Ectodermal cell (in vitro differentiated cells): ENCODE results near the gene TCIRG1.
A peak's percentile ranks its signal among the peaks of the same experiment; 100 is the strongest.

Experiments used
- H3K27ac ChIP-seq: 2 replicates; pipeline ENCODE4 v1.7.0; 2013; ENCODE audit warnings: mild to moderate bottlenecking, low read depth, low read length; ENCODE audit not compliant: insufficient read depth, poor library complexity, severe bottlenecking
- H3K27me3 ChIP-seq: 2 replicates; pipeline ENCODE4 v1.7.0; 2013; ENCODE audit warnings: mild to moderate bottlenecking, low read length; ENCODE audit not compliant: insufficient read depth, control insufficient read depth, poor library complexity, severe bottlenecking
- H3K36me3 ChIP-seq: one replicate; pipeline ENCODE4 v1.7.0; 2013; ENCODE audit warnings: low read length; ENCODE audit not compliant: control insufficient read depth, insufficient read depth
- H3K4me1 ChIP-seq: one replicate; pipeline ENCODE4 v1.7.0; 2013; ENCODE audit warnings: low read length; ENCODE audit not compliant: control insufficient read depth, insufficient read depth
- H3K4me3 ChIP-seq: 2 replicates; pipeline ENCODE4 v1.7.0; 2013; ENCODE audit warnings: low read depth, low read length, control low read depth; ENCODE audit not compliant: insufficient read depth
- H3K9me3 ChIP-seq: 2 replicates; pipeline ENCODE4 v1.7.0; 2013; ENCODE audit warnings: mild to moderate bottlenecking, low read length, moderate library complexity; ENCODE audit not compliant: control insufficient read depth
- WGBS, 2 experiments: methylation state at CpG; one replicate each; pipeline ENCODE4 v1.1.7; 2013; ENCODE audit warnings: missing lambda C conversion rate in 2 of 2; 5-methylcytosine and 5-hydroxymethylcytosine counted together

The TCIRG1 gene

DNA sequence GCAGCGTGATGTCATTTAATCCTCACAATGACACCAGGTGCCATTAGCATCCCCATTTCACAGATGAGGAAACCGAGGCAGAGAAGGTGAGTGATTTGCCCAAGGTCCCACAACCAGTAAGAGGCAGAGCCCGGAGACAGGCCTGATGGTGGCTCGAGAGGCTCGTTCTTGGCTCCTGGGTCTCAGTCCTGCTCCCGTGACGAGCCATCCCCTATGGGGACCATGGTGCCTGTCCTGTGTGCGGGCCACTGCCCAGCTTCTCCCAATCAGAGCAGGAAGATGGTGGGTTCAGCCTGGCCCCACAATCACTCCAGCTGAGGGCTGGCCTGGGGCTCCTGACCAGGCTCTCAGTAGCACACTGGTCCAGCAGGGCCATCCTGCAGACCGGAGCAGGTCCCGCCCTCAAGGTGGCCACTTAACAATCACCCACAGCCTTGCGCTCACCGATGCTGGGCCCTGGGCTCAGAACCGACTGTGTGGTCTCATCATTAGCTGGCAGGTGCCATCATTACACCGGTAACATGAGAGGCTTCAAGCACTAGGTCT is 25.1 kb upstream of the TCIRG1 start:
- H3K36me3 ChIP-seq = no peaks in the 10 kb centered on the region
- 93 to 94% methylated on average over 14 of the region's 14 CpGs for WGBS, 2 experiments
- peaks cover 25% of the 10 kb centered on the region for H3K4me1 ChIP-seq
- H3K4me3 ChIP-seq = no peak overlapping the region
- peak overlapping the region; percentile 57 for H3K27ac ChIP-seq
- no peaks in the 10 kb centered on the region for H3K27me3 ChIP-seq
- no peaks in the 10 kb centered on the region for H3K9me3 ChIP-seq

DNA sequence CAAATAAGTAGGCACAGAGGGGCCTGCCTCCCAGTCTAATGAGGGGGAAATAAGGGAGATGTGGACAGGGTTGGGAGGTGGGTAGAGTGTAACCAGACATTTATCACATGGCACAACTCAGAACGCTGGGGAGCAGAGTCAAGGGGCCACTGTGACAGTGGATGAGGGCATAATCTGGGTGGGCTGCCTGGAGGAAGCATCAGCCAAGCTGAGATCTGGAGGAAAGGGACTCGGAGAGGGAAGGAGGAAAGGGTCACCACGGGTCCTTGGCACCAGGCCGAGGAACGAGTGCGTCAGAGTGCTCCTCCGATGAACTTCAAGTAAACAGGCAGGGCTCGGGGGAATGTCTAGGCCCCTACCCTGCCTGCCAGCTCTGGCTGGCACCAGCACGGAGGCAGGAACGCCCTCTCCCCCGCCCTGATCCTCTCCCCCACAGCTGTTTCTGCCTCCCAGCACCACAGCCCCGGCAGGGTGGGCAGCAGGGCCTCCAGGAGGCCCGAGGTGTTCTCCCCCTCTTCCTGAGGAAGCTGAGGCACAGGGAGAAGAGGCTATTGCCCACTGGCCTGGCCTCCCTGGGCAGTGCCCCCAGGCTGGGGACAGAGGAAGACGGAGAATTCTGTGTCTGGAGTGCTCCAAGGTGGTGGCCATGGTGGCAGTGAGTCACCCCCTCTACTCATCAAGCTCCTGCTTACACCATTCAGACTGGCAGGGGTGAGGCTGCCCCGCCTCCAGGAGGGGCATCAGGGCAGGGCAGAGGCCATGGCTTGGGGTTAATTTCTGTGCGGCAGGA is 24.5 kb upstream of the TCIRG1 start:
- Histone ChIP-seq H3K27ac (no peak overlapping the region), H3K9me3 (no peaks in the 10 kb centered on the region), H3K4me1 (peaks cover 25% of the 10 kb centered on the region), H3K4me3 (no peak overlapping the region), H3K27me3 (no peaks in the 10 kb centered on the region), H3K36me3 (no peaks in the 10 kb centered on the region)
- 87 to 88% methylated on average over 16 of the region's 16 CpGs for WGBS, 2 experiments

DNA sequence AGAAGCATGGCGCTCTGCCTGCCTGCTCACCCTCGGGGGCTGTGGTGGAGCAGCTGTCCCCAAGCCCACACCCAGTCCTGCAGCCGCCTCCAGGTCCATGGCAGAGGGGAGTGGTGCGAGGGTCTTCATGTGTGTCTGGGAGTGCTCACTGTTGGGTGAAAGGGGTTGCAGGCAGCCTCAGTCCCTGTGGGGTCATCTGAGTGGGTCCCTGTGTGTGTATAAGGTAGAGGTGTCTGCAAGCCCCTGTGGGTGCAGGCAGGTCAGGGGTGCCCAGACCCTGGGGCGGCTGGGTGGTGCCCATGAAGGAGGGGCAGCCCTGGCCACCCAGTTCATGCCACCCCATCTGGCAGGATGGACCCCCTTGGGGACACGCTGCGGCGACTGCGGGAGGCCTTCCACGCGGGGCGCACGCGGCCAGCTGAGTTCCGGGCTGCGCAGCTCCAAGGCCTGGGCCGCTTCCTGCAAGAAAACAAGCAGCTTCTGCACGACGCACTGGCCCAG is 23.8 kb upstream of the TCIRG1 start:
- H3K27ac ChIP-seq = no peak overlapping the region
- 93 to 94% methylated on average over 19 of the region's 19 CpGs for WGBS, 2 experiments
- no peaks in the 10 kb centered on the region for H3K27me3 ChIP-seq
- H3K4me3 ChIP-seq = no peak overlapping the region
- H3K4me1 ChIP-seq = peaks cover 25% of the 10 kb centered on the region
- no peaks in the 10 kb centered on the region for H3K9me3 ChIP-seq
- no peaks in the 10 kb centered on the region for H3K36me3 ChIP-seq

DNA sequence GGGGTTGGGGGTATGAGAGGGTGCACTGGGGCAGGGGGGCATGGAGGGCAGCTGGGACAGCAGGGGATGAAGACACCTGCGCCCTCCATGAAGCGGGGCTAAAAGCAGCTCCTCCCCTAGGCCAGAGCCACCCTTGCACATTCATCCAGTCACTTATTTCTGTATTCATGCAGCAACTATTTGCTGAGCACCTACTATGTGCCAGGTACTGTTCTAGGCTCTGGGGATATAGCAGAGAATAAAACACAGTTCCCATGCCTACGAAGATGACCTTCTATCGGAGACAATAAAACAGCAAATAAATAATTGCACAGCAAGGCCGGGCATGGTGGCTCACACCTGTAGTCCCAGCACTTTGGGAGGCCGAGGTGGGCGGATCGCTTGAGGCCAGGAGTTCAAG is 23.4 kb upstream of the TCIRG1 start:
- Histone ChIP-seq H3K27ac (no peak overlapping the region), H3K4me3 (no peak overlapping the region), H3K27me3 (no peaks in the 10 kb centered on the region), H3K4me1 (peaks cover 25% of the 10 kb centered on the region), H3K36me3 (no peaks in the 10 kb centered on the region), H3K9me3 (no peaks in the 10 kb centered on the region)
- WGBS, 2 experiments = 92% methylated on average over 8 of the region's 8 CpGs

DNA sequence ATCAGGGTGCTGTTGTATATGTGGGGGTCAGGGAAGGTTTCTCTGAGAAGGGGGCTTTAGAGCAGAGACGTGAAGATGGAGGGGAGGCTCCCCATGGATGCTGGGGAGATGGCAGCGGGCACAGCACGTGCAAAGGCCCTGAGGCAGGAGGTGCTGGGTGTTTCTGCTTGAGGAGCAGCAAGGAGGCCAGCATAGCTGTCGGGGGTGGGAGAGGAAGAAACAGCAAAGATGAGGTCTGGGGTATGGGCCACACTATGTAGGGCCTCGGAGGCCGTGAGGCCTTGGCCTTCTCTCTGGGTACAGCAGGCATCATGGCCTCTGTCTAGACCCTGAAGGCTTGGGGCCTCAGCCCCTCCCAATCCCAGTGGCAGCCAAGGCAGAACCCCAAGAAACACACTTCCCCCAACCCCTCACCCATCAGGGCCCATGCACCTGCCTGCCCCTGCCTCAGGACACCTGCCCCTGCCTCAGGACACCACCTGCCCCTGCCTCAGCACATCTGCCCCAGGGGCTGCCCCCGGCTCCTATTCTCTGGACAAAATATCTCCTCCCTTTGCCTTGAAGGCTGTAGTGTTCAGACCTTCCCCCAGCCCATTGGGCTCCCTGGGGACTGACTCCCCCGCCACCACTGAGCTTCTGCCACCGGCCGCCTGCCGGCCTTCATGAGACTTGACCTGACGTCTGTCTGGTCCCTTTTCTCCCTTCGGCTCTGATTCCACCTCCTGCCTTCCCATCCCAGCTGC is 22.5 kb upstream of the TCIRG1 start:
- no peaks in the 10 kb centered on the region for H3K36me3 ChIP-seq
- no peaks in the 10 kb centered on the region for H3K27me3 ChIP-seq
- 73 to 74% methylated on average over 13 of the region's 13 CpGs for WGBS, 2 experiments
- H3K9me3 ChIP-seq = no peaks in the 10 kb centered on the region
- peaks cover 25% of the 10 kb centered on the region for H3K4me1 ChIP-seq
- H3K4me3 ChIP-seq = no peak overlapping the region
- H3K27ac ChIP-seq = no peak overlapping the region

DNA sequence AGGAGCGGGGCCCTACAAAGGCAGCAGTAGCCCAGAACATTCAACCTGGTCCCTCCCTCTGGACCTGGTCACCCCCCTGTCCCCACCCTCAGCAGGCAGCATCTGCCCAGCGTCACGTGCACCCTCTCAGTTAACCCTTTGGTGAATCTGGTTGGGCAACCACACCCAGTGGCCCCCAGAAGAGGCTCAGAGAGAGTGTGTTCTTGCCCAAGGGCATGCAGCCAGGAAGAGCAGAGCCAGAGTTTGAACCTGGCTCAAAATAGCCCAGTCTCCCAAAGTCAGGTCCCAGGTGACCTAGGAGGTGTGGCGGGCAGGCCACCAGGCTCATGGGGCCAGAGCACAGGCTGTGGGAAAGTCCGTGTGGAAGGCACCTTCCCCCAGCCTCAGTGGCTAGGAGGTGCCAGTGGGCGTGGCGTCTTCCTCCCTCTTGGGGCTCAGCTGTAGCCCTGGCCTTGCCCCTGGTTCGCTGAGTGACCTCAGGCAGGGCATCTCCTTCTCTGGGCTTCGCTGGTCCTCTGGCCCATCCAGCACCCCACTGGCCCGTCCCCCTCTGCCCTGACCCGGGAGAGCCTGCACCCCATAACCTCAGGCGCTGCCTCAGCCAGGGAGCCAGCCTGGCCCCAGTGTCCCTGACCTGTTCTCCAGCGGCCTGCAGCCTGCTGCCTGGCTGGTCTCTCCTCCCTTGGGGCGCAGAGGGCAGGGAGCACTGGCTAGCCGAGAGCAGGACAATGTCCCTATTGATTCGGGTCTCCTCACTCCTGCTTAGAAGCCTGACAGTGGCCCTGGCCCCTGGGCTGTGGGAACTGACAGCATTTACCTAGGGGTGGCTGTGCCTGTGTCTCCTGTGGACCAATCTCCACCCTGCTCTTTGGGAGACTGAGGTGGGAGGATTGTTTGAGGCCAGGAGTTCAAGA is 21.7 kb upstream of the TCIRG1 start:
- H3K4me3 ChIP-seq = no peak overlapping the region
- H3K9me3 ChIP-seq = no peaks in the 10 kb centered on the region
- WGBS, 2 experiments = 76 to 78% methylated on average over 16 of the region's 16 CpGs
- H3K27ac ChIP-seq = no peak overlapping the region
- H3K27me3 ChIP-seq = no peaks in the 10 kb centered on the region
- no peaks in the 10 kb centered on the region for H3K36me3 ChIP-seq
- H3K4me1 ChIP-seq = peaks cover 19% of the 10 kb centered on the region

DNA sequence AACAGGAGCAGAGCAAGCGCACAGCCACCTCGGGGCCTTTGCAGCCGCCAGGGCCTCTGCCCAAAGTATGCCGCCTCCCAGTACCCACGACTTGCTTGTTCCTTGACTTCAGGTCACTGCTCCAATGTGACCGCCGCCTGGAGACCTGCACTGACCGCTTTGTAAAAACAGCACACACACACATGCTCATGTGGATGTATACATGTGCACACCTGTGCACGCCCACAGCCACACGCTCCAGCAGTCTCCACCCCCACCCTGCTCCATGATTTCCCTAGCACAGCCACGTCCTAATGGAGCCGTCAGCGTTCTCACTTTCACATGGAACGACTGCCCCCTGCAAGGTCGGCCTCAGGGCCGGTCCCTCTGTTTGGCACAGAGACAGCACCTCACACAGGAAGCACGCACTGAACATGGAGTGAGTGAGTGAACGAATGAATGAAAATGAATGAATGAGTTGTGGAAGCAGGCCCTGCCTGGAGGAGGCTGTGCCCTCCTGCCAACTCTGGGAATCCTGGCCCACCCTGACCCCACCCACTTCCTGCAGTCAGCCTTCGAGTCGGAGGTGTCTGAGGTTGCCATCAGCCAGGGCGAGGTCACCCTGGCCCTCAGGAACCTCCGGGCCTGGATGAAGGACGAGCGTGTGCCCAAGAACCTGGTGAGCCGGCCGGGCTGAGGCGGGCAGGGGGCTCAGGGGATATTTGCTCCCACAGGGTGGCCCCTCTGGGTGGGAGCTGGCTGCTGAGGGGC is 20.7 kb upstream of the TCIRG1 start:
- 91 to 93% methylated on average over 26 to 27 of the region's 27 CpGs for WGBS, 2 experiments
- H3K9me3 ChIP-seq = no peaks in the 10 kb centered on the region
- H3K4me1 ChIP-seq = peaks cover 13% of the 10 kb centered on the region

DNA sequence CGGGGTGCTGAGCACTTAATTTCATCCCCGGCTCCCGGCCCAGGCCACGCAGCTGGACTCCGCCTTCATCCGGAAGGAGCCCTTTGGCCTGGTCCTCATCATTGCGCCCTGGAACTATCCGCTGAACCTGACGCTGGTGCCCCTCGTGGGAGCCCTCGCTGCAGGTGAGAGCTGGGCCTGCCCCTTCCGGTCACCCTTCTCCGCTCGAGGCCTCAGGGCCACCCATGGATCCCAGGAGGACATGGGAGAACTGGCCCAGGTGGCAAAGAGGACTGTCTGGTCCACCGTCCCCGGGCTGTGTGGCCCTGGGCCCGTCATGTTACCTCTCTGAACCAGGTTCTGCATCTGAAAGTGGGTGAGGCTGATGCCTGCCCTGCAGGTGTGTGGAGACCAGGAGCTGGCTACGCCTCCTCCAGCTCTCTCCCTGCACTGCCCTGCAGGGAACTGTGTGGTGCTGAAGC is 20.1 kb upstream of the TCIRG1 start:
- Histone ChIP-seq H3K27me3 (no peaks in the 10 kb centered on the region), H3K4me1 (peaks cover 13% of the 10 kb centered on the region), H3K4me3 (no peak overlapping the region), H3K9me3 (no peaks in the 10 kb centered on the region), H3K36me3 (no peaks in the 10 kb centered on the region), H3K27ac (no peak overlapping the region)
- WGBS, 2 experiments = 94 to 95% methylated on average over 18 of the region's 18 CpGs

More for the DNA sequence above, 20.7 kb upstream of the TCIRG1 start:
- Histone ChIP-seq H3K27ac (no peak overlapping the region), H3K4me3 (no peak overlapping the region), H3K36me3 (no peaks in the 10 kb centered on the region), H3K27me3 (no peaks in the 10 kb centered on the region)

DNA sequence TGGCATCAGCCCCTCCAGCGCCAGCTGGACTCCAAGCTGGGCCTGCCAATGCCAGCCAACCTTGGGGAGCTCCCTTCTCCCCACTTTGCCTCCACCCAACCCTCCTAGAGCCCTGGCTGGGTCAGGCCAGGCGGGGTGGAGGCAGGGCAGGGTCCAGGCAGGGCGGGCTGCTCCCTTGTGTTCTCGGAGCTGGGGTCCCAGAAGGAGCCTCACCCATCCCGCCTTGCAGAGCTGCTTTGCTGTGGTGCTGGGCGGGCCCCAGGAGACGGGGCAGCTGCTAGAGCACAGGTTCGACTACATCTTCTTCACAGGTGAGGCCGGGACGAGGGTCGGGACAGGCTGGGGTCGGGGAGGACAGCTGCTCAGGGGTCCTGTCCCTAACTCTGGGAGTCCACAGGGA is 19.3 kb upstream of the TCIRG1 start:
- H3K4me1 ChIP-seq = peaks cover 13% of the 10 kb centered on the region
- no peaks in the 10 kb centered on the region for H3K9me3 ChIP-seq
- no peaks in the 10 kb centered on the region for H3K27me3 ChIP-seq
- H3K4me3 ChIP-seq = no peak overlapping the region
- 95% methylated on average over 12 of the region's 12 CpGs for WGBS, 2 experiments
- no peaks in the 10 kb centered on the region for H3K36me3 ChIP-seq
- no peak overlapping the region for H3K27ac ChIP-seq
